ENCODE data around the gene LIMS4.
"Not testable (repeated sequence)": the region's sequence is repeated elsewhere in the genome, so short reads cannot be mapped to it uniquely, and the experiment has no call there.

GRCh38 chr2:110395990-110396389 lies 76.6 kb downstream of the LIMS4 start:
- TF ChIP-seq CTCF, POLR2A (IDR thresholded peaks at IDR 0.05): not testable (repeated sequence)
